HG02610 (cell line): ENCODE results near the gene PITX2.
"Not testable (repeated sequence)": the region's sequence is repeated elsewhere in the genome, so short reads cannot be mapped to it uniquely, and the experiment has no call there.

Experiments
- ATAC-seq: cut with Tn5 transposase; IDR thresholded peaks from one replicate; pipeline ENCODE4 v1.9.1; 2021; ENCODE audit warnings: mild to moderate bottlenecking, moderate library complexity; ENCODE audit not compliant: unreplicated experiment

Gene PITX2

GRCh38 chr4:110613745-110614144 is 9.1 kb downstream of the PITX2 start:
- no peak for ATAC-seq

DNA sequence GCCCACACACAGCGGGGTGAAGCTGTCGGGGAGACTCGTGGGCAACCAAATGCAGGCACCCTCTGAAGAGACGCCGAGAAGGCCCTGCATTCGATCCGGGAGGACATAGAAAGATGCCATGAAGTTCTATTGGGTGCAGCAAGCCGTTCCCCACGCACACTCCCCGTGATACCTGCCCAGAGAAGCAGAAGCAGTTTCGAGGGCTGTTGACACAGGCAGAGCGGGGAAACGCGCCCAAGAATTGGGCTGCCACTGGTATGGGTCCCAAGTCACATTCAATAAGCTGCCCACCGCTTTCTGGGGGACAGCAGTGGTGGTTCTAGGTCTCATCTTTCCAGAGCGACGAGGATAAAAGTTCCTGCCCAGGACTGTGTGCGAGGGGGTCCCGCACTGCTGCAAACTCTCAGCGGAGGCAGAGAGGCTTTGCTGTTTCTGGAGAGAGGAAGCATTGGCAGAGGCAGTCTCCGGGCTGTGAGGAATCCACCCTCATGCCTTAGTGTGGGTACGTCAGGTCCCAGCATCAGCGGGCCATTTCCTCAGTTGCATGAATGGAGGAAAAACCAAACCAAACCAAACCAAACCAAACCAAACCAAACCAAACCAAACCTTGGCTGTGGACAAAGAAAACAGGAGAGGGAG is 10.1 kb downstream of the PITX2 start:
- no peak for ATAC-seq

DNA sequence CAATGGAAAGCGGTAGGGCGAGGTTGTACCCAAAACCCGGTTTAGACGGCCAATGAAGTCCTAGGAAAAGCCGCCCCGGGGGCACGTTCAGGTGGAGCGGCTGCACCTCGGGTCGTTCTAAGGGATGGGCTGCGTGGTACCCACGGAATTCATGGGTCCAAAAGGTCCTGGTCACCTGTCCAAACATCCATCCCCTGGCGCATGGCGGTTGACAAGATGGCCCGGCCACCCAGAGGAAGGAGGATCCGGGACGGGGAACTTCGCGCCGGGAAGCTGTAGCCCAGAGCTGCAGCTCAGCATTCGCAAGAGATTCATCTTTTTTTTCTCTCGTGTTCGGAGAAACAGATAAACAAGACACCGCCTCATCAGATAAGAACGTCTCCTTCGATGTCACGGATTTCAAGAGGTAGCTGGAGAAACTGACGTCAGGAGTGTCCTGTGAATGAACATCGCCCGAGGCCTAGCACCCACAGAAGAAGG is 10.9 kb downstream of the PITX2 start:
- no peak for ATAC-seq

DNA sequence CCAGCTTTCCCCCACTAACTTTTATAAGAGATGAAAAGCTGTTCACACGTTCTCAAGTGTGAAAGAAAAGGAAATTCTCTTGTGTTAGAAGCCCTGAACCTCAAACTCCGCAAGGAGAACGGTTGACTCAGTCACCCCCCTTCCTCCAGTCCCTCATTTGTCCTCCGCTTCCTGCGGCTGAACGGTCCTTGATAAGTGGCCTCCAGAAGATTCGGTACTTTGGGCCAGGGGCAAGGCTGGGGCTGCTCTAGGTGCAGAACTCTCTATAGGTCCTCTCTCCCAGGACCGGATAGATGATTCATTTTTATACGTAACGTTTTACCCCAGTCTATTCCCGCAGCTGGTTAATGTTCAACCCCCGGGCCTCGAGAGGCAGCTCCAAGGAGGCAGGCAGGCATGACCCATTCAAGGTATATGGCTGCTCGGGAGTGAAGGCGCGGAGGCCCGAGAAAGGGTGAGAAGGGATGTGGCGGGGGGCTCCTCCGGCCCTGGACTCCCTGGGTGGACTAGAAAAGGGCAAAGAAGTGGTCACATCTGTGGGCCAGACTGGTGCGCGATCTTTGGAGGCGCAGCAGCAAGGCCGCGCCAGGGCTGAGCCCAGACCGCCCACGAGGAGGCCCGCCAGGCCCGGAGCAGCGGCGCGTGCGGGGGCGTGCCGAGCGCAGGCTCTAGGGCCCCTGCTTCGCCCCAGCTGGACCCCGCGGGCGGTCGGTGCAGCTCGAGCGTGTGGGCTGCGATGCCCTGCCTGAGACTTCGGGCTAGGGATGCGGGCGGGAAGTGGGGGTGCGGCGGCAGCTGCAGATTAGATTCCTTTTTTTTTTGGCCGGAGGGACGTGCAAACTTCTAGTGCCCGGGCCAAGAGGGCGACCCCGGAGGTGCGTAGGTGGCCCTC is 11.7 kb downstream of the PITX2 start:
- ATAC-seq: peak; percentile 74

- no peak for ATAC-seq
Observed at GRCh38 chr4:110610620-110610939, 12.3 kb downstream of the PITX2 start.

- ATAC-seq: no peak
Observed at GRCh38 chr4:110609044-110609750, 13.7 kb downstream of the PITX2 start.

DNA sequence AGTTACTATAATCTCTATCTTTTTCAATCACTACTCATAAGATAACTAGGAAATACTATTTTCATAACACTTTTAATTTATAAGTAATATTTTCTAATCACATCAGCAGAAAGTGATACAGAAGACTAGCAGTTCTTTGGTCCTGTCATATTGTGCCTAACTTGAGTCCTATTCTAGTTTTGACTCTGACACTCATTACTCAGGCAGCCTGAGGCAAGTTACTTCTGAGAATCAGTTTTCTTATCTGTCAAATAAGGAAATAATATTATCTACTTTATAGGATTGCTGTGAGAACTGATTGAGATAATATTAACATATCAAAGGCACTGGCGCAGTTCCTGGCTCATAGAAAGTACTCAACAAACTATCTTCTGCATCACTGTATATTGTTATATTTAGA is 17.8 kb downstream of the PITX2 start:
- ATAC-seq: no peak

DNA sequence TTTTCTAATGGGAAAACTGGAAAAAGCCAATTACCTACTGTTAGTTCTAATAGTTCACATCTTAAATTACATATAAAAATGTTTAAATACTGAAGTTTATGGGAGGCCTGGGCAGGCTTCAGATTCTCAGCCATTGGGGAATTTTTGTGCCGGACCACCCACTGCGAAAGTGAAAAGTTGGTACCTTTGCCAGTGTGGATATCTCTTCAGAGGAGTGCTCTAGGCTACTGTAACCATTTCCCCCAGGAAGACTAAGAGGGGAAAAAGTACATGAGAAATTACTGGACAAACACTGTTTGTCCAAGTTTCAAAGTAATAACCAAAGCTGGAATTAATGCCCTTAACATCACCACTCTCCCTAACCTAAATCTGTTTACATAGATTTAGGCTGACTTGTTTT is 20.8 kb downstream of the PITX2 start:
- no peak for ATAC-seq

GRCh38 chr4:110597582-110597981 is 25.3 kb downstream of the PITX2 start:
- ATAC-seq: no peak

GRCh38 chr4:110596431-110596830 is 26.4 kb downstream of the PITX2 start:
- no peak for ATAC-seq

GRCh38 chr4:110595583-110595982 is 27.3 kb downstream of the PITX2 start:
- no peak for ATAC-seq

DNA sequence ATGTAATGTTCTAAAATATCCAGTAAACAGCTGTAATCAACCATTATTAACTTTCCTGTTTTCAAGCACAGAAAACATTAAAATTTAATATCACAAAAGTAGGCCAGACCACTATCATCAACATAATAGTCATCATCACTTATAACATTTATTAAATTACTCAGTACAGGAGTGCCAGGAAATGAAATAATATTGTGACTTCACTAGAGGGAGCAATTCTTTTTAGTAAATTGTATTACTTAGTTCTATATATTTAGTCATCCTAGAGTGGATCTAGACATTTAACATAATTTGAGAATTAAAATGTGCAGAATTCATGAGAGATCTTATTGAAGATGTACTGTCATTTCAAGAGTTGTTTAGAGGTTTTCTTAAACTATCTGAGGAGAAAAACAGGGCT is 33.6 kb downstream of the PITX2 start:
- ATAC-seq: no peak

- no peak for ATAC-seq
Observed at GRCh38 chr4:110587666-110588285, 35.1 kb downstream of the PITX2 start.

DNA sequence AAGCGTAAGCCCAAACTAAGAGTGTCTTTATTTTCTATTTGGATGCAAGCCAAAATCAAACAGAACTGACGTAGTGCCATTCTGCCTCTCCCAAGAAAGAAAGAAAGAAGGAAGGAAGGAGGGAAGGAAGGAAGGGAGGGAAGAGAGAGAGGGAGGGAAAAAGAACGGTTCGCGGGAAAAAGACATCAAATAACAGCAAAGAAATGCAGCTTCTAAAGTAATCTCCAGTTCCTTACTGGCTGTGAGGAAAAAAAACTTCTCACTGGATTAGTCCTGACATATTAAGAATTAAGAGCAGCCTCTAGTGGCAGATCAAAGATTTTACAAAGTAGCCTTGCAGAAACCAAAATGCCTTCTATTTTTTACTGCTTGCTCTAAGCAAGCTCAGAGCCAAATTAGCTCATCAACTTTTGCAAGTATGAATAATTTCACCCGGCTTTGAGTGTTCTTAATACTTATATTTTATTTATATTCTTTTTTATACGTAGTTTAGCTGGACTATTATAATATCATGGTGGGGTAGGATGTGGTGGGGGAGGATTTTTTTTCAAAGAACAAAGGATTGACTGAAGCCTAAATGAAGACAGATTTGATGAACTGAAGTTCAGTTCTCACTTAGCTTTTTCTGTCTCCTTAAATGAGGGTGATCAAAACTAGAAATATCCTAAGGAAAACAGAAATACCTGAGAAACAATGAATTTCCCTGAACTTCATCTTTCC is 36.6 kb downstream of the PITX2 start:
- ATAC-seq: no peak

- ATAC-seq: not testable (repeated sequence)
Observed at GRCh38 chr4:110576696-110577095, 46.2 kb downstream of the PITX2 start.
